Measurements from ENCODE around the gene DRD1.

GRCh38 chr5:175390352-175391083, 53.5 kb downstream of the DRD1 start:
- TF ChIP-seq CTCF (conservative IDR thresholded peaks at IDR 0.05; ENCODE audit: low read depth, low read length) (no peak), MAFK (IDR thresholded peaks at IDR 0.05; ENCODE audit: low read depth, low read length) (no peak), SMC3 (IDR thresholded peaks at IDR 0.05; ENCODE audit: low read depth, low read length) (no peak), POLR2A (IDR thresholded peaks at IDR 0.05; ENCODE audit: low read depth, low read length) (no peak), RFX5 (IDR thresholded peaks at IDR 0.05; ENCODE audit: low read depth, low read length) (no peak), CEBPB (IDR thresholded peaks at IDR 0.05; ENCODE audit: low read depth, low read length) (no peak), CHD1 (IDR thresholded peaks at IDR 0.05; ENCODE audit: low read depth, low read length) (no peak), MXI1 (IDR thresholded peaks at IDR 0.05; ENCODE audit: borderline replicate concordance, low read depth, low read length) (no peak), RAD21 (IDR thresholded peaks at IDR 0.05; ENCODE audit: low read length) (no peak), ELK1 (IDR thresholded peaks at IDR 0.05; ENCODE audit: borderline replicate concordance, low read depth, low read length) (no peak), NFE2L2 (IDR thresholded peaks at IDR 0.05; ENCODE audit: low read depth, low read length) (no peak)

All from IMR-90 (cell line).